ENCODE measurements around the gene DEPDC1B.
"Not testable (repeated sequence)": the region's sequence is repeated elsewhere in the genome, so short reads cannot be mapped to it uniquely, and the experiment has no call there.

Gene DEPDC1B

GRCh38 chr5:60699609-60700415, at the start of gene DEPDC1B:
Gene DEPDC1B, minus strand, starts transcription at chr5:60700166. Its CDS starts 73 bp downstream, at chr5:60700093.
- DNase-seq: no peak

- no peak for DNase-seq
Measured at GRCh38 chr5:60744682-60745081, 44.7 kb upstream of the DEPDC1B start.

- DNase-seq: no peak
Measured at GRCh38 chr5:60743511-60744314, 43.7 kb upstream of the DEPDC1B start.

- no peak for DNase-seq
Measured at GRCh38 chr5:60740322-60740721, 40.4 kb upstream of the DEPDC1B start.

- DNase-seq: no peak
Measured at GRCh38 chr5:60738933-60739332, 39.0 kb upstream of the DEPDC1B start.

- no peak for DNase-seq
Measured at GRCh38 chr5:60738461-60738860, 38.5 kb upstream of the DEPDC1B start.

- not testable (repeated sequence) for DNase-seq
Measured at GRCh38 chr5:60730858-60731257, 30.9 kb upstream of the DEPDC1B start.

GRCh38 chr5:60727033-60727679, 27.2 kb upstream of the DEPDC1B start:
- DNase-seq: no peak

- no peak for DNase-seq
Measured at GRCh38 chr5:60724126-60724525, 24.2 kb upstream of the DEPDC1B start.

- no peak for DNase-seq
Measured at GRCh38 chr5:60722416-60722815, 22.4 kb upstream of the DEPDC1B start.

- no peak for DNase-seq
Measured at GRCh38 chr5:60719329-60719728, 19.4 kb upstream of the DEPDC1B start.

- no peak for DNase-seq
Measured at GRCh38 chr5:60718166-60718892, 18.4 kb upstream of the DEPDC1B start.

- DNase-seq: not testable (repeated sequence)
Measured at GRCh38 chr5:60715201-60715928, 15.4 kb upstream of the DEPDC1B start.

GRCh38 chr5:60712950-60713349, 13.0 kb upstream of the DEPDC1B start:
- no peak for DNase-seq

- DNase-seq: not testable (repeated sequence)
Measured at GRCh38 chr5:60711892-60712291, 11.9 kb upstream of the DEPDC1B start.

GRCh38 chr5:60710362-60710761, 10.4 kb upstream of the DEPDC1B start:
- DNase-seq: no peak

- DNase-seq: no peak
Measured at GRCh38 chr5:60705144-60705543, 5.2 kb upstream of the DEPDC1B start.

- DNase-seq: no peak
Measured at GRCh38 chr5:60703944-60704343, 4.0 kb upstream of the DEPDC1B start.

GRCh38 chr5:60701321-60701968, 1.5 kb upstream of the DEPDC1B start:
- no peak for DNase-seq

GRCh38 chr5:60700416-60700757, 421 bp upstream of the DEPDC1B start:
- DNase-seq: no peak

GRCh38 chr5:60699288-60699608, 718 bp downstream of the DEPDC1B start:
- DNase-seq: no peak

GRCh38 chr5:60698336-60698735, 1.6 kb downstream of the DEPDC1B start:
- no peak for DNase-seq
